ENCODE results near the gene TP73.

The TP73 gene

DNA sequence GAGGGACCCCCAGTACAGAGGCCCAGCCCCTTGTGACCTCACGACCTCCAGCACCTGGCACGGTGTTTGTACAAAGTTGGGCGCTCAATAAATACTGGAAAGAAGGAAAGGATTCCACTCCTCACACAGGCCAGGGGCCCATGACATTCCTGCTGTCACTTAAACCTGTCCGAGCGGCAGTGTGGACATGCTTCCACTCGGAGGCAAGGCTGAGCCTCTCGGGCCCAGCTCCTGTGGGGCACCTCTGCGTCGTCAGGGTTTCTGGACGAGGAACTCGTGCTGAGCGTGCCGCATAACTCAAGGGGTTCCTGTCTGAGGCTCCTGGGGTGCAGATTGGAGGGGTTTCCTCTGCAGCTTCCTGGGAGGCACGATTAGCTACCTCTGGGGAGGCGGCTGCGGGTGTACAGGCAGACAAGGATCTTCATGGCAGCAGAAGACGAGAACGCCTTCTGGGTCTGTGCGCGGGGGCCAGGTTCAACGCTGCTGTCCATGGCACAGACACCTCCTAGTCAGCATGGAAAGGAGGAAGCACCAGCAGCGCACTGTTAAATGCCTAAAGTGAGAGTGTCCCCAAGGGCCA is 116.6 kb downstream of the TP73 start:
- no peak for DNase-seq (ENCODE audit: low read depth)

DNA sequence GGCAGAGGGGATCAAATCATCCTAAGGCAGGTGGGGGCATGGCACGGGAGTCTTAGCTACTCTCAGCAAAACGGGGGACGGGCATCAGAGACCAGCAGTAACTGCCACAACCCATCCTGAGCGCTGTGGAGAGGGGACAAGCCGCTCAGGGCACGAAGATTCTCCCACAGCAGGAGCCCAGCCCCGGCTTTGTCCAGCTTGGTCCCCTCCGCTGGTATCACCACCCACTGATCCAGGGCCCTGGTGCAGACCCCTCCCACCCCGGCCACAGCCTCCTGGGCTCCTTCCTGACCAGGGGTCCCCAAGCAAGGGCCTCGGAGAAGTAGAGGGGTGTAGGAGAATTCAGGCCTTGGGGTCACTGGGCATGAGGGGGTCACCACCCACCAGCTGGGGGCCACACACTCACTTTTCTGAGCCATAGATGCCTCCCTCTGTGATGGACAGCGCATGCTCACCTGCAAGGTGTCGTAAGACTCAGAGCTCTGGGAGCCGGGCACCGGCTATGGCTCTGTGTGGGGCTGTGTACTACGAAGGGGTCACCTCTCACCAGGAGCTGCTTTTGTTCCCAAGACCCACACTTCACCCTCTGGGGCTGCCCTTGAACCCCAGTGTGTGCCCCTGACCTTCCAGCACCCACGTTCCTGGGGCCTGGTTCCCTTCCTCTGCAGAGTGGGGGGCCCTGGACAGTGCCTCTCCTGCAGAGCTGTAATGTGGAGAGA is 117.9 kb downstream of the TP73 start:
- DNase-seq (ENCODE audit: low read depth), result no peak

GRCh38 chr1:3771108-3772026 is 119.1 kb downstream of the TP73 start:
- DNase-seq (ENCODE audit: low read depth), result no peak

GRCh38 chr1:3772027-3772714 is 119.9 kb downstream of the TP73 start:
- peak; percentile 77 for DNase-seq (ENCODE audit: low read depth)

DNA sequence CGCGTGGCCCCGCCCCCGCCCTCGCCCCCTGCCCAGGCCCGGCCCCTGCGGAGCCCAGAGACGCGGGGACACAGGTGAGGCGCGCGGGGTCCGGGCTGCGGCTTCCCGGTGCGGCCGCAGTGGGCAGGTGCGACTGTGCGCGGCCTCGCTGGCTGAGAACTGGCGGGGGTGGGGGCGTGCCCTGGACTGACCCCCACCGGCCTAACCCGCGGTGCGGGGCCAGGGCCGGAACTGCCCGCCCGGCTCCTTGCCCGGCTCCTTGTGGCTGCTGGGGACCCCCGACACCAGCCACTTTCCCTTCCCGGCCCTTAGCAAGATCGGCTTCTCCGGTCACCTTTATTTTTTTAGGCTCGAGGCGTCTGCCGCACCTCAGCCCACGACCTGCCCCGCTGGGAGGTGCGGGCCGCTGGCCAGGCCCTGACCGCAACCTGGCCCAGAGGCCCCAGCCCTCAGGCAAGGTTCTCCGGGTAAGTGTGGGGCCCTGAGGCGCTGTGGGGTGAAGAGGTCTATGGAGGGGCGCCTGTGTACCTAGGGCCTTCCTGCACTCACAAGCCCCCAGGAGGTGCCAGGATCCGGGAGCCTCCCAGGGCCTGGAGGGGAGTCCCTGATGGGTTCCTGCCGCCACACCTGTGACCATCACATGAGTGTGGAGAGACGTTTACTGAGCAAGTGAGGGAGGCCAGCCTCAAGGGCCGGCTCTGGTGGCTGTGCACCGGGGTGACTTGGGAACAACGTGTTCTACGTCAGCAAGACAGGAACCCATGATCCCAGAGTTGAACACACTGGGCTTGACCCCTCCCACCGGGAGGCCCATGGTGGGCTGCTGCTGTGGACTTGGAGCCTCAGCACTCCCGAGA is 120.6 kb downstream of the TP73 start, which contains the start of gene SMIM1:
SMIM1 (plus strand) TSS at position 35 of the 857 bp plus-strand sequence. CDS start 2,625 bp downstream, outside the sequence.
- DNase-seq (ENCODE audit: low read depth), result no peak

DNA sequence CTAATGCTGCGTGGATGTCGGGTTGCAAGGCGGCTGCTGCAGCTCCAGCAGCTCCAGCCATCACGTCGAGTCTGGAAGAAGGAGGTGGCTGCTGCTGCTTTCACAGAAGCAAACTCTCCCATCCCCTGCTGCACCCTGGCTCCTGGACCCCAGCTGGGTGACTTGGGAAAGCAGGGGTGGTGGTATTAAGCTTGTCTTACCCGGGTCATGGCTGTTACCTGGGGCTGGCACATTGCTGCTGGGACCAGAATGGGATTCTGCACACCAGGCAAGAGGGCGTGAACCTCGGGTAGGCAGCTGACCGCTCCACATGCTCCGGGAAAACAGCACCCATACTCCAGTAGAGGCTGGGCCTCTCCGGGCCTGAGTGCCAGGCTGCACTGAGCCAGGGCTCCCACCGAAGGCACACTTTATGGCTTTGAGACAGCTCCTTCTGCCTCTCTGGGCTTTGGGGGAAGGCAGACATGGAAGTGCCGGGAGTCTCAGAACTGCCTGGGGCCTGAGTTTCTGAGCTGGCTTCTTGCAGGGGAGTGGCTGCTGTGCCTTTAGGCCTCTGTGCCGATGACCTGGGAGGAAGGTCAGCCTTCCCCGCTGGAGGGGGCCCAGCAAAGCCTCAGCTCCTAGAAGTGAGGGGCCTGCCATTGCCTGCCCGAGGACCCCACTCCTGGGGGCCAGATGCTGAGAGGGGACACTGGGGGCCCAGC is 121.4 kb downstream of the TP73 start:
- no peak for DNase-seq (ENCODE audit: low read depth)

- DNase-seq (ENCODE audit: low read depth), result no peak
Observed at GRCh38 chr1:3774276-3774945, 122.1 kb downstream of the TP73 start.

GRCh38 chr1:3774946-3775489 is 122.7 kb downstream of the TP73 start:
- peak; percentile 75 for DNase-seq (ENCODE audit: low read depth)

DNA sequence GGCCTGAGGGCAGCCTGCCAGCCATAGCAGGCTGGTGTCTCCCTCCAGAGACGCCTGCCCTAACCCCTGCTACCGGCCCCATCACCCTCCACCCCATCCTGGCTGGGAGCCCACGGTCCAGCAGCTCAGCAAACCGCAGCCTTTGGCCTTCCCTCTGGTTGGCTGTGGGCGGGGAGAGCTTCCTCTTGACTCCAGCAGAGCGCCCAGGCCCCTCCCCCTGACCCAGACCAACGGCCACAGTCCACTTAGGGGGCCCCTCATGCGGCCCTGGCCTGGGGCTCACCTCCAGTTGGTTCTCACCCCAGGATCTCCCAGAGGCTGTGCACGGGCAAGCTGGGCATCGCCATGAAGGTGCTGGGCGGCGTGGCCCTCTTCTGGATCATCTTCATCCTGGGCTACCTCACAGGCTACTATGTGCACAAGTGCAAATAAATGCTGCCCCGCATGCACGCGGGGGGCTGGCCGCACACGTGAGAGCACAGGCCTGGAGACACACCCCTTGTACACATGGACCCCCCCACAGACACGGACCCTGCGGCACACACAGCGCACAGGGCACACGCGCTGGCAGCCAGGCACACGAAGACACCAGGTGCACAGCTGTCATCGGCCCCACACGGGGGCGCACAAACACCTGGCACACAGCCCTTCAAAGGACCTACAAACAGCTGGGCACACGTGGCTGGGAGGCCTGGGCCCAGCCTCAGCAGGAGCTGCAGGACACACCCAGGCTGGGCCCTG is 123.3 kb downstream of the TP73 start:
- peak; percentile 86 for DNase-seq (ENCODE audit: low read depth)

DNA sequence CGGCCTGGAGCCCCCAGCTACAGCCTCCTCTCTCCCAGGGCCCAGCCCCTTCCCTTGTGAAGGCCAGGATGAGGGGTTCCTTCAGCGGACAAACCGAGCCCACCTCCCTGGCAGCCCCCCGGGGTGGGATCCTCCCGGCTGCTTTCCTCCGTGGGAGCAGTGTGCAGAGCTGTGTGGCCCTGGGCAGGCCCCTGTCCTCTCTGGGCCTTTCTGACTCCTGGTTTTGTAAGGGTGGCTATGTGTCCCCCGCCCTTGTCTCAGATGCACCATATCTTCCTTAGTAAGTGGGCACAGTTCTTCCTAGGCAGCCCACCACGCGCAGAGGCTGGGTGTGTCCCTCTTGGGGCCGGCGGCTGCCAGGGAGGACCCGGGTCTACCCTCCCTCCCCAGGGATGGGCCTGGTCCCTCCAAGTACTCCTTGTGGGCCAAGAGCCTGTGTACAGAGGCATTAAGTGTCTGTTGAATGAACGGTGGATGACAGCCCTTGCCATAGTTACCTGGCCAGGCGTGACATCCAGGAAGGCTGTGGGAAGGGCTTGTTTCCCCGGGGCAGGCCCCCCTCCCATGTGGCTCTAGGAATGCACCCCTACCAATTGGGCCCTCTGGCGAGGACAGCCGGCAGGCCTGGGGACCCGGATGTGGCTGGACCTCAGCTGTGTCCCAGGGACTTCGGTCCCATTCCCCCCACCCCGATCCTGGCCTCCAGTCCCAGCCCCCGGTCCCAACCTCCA is 124.1 kb downstream of the TP73 start:
- DNase-seq (ENCODE audit: low read depth), result no peak

- DNase-seq (ENCODE audit: low read depth), result no peak
Observed at GRCh38 chr1:3777078-3777547, 124.8 kb downstream of the TP73 start.

- DNase-seq (ENCODE audit: low read depth), result no peak
Observed at GRCh38 chr1:3777647-3778589, 125.6 kb downstream of the TP73 start.

DNA sequence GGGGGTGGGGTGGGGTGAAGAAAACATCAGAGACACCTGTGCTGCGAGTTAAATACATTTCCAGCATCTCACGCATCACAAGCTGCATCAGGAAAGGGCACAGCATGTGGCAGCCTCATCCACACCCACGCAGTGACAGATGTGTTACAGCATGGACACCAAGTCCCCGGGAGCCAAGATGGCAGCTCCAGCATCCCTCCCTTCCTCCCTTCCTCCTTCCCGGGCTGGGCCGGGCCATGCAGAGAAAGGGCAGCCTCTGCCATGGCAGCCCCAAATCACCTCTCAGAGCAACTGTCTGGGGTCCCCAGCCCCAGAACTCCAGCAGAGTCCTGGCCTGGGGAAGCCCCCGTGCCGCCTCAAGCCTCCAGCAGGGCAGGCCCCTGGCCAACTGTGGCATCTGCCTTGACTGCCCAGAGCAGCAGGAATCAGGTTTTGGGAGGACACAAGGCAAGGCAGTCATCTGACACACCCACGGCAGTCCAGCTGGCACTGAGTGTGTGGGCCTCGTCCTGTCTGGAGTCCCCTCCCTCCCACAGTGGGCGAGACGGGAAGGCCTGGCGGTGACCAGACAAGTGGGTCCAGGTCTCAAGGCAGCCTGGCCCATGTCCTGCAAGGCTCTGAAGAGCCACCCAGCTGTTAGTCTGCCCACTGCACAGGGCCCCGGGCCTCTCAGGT is 126.4 kb downstream of the TP73 start:
- no peak for DNase-seq (ENCODE audit: low read depth)

DNA sequence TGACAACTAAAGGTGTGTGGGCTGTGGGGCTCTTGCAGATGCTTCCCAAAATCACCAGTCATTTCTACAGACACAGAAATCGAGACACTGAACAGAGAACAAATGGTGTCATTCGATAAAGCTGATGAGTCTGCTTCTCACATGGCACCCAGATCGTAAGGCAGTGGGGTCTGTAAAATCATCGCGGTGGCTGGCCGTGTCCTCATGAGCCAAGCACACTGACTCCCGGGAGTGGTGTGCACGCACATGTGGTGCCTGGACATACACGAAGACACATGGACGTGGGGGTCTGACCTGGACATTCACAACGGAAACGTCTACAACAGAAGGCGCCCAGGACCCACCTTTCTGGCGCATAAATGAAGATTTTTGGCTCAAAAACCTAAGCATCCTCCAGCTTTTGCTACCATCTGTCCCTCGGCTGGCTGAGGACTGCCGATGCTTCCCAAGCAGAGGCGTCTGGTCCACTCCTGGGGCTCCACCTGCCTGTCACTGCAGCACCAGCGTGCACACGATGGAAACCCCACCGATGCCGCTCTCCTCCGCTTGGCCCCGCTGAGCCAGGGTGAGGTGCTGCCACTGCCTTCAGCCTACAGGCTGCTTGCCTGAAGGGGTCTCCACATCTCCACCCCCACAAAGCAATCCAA is 127.1 kb downstream of the TP73 start:
- no peak for DNase-seq (ENCODE audit: low read depth)

DNA sequence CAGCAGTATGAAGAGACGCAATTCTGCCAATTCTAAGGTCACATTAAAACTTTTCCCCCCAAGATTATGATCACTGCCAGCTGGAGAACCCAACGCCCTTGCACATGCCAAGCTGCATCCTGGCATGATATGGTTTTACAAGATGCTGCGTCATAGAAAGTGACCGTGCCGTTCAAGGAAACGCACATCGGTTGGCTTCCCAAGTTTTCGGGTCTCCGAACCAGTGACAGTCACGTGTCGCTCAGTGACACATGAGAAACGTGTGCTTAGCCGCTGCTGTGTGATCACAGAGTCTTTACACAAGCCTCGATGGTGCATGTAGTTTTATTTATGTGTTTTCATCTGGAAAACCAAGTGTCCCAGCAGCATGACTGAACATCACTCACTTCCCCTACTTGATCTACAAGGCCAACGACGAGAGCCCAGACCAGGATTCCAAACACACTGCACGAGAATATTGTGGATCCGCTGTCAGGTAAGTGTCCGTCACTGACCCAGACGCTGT is 127.6 kb downstream of the TP73 start:
- DNase-seq (ENCODE audit: low read depth), result no peak

DNA sequence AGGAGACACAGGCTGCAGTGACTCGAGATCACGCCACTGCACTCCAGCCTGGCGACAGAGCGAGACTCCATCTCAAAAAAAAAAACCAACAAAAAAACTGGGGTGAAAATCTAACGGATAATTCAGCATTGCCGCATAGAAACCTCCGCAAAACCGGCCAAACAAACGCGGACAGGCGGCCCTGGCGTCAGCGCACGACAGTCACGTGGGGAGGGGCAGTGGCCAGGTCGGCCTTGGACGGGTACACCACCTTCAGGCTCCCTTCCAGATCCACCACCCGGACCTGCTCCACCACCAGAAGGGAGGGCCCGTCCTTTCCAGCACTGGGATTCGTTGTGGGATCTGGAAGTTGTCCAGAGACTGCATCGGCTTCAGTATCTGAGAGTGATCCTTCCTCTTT is 128.6 kb downstream of the TP73 start:
- DNase-seq (ENCODE audit: low read depth), result no peak
